Stimulated activated naive CD8-positive, alpha-beta T cell treated with anti-CD3 and anti-CD28 coated beads, Interleukin-15, Interleukin-2, amounts not matched to agents 100 ng/mL and 50 ng/mL, for 24 hours (primary cell): ENCODE data around the gene VSIG10L2.

ENCODE experiments used
- H3K27ac Mint-ChIP-seq: one replicate; pipeline ENCODE4 v1.8.0; 2021; ENCODE audit warnings: mild to moderate bottlenecking, mixed read lengths
- H3K27me3 Mint-ChIP-seq: one replicate; pipeline ENCODE4 v1.8.0; 2021; ENCODE audit warnings: mixed read lengths
- H3K36me3 Mint-ChIP-seq: one replicate; pipeline ENCODE4 v1.8.0; 2021; ENCODE audit warnings: low read depth, mixed read lengths
- H3K4me1 Mint-ChIP-seq: one replicate; pipeline ENCODE4 v1.8.0; 2021; ENCODE audit warnings: low read depth, mixed read lengths
- H3K4me3 Mint-ChIP-seq: one replicate; pipeline ENCODE4 v1.8.0; 2021; ENCODE audit warnings: mild to moderate bottlenecking, mixed read lengths
- H3K9me3 Mint-ChIP-seq: one replicate; pipeline ENCODE4 v1.8.0; 2021; ENCODE audit warnings: mixed read lengths

The VSIG10L2 gene

GRCh38 chr11:125987066-125987641, 41.3 kb downstream of the VSIG10L2 start:
- Mint-ChIP-seq H3K4me3 (no peak overlapping the region), H3K27me3 (no peaks in the 10 kb centered on the region), H3K4me1 (no peaks in the 10 kb centered on the region), H3K36me3 (no peaks in the 10 kb centered on the region), H3K9me3 (no peaks in the 10 kb centered on the region), H3K27ac (no peak overlapping the region)

GRCh38 chr11:125990244-125990643, 44.4 kb downstream of the VSIG10L2 start:
- Mint-ChIP-seq H3K27me3 (peaks cover 3% of the 10 kb centered on the region), H3K4me1 (peaks cover 3% of the 10 kb centered on the region), H3K27ac (no peak overlapping the region), H3K9me3 (no peaks in the 10 kb centered on the region), H3K36me3 (no peaks in the 10 kb centered on the region), H3K4me3 (no peak overlapping the region)

- peaks cover 3% of the 10 kb centered on the region for H3K27me3 Mint-ChIP-seq
- H3K36me3 Mint-ChIP-seq: no peaks in the 10 kb centered on the region
- H3K9me3 Mint-ChIP-seq: no peaks in the 10 kb centered on the region
- no peak overlapping the region for H3K4me3 Mint-ChIP-seq
- H3K27ac Mint-ChIP-seq: peak overlapping the region; percentile 12
- H3K4me1 Mint-ChIP-seq: peaks cover 9% of the 10 kb centered on the region
Measured at GRCh38 chr11:125992893-125993292, 47.0 kb downstream of the VSIG10L2 start.

- peaks cover 9% of the 10 kb centered on the region for H3K4me1 Mint-ChIP-seq
- H3K4me3 Mint-ChIP-seq: no peak overlapping the region
- no peaks in the 10 kb centered on the region for H3K36me3 Mint-ChIP-seq
- H3K9me3 Mint-ChIP-seq: no peaks in the 10 kb centered on the region
- no peak overlapping the region for H3K27ac Mint-ChIP-seq
- peaks cover 3% of the 10 kb centered on the region for H3K27me3 Mint-ChIP-seq
Measured at GRCh38 chr11:125994509-125994908, 48.7 kb downstream of the VSIG10L2 start.

- H3K36me3 Mint-ChIP-seq: no peaks in the 10 kb centered on the region
- peaks cover 3% of the 10 kb centered on the region for H3K27me3 Mint-ChIP-seq
- no peaks in the 10 kb centered on the region for H3K9me3 Mint-ChIP-seq
- H3K4me1 Mint-ChIP-seq: peaks cover 9% of the 10 kb centered on the region
- H3K4me3 Mint-ChIP-seq: no peak overlapping the region
- H3K27ac Mint-ChIP-seq: no peak overlapping the region
Measured at GRCh38 chr11:125995313-125995712, 49.5 kb downstream of the VSIG10L2 start.

GRCh38 chr11:125998267-125998666, 52.4 kb downstream of the VSIG10L2 start:
- H3K27me3 Mint-ChIP-seq: no peaks in the 10 kb centered on the region
- H3K9me3 Mint-ChIP-seq: no peaks in the 10 kb centered on the region
- no peaks in the 10 kb centered on the region for H3K36me3 Mint-ChIP-seq
- no peak overlapping the region for H3K27ac Mint-ChIP-seq
- H3K4me1 Mint-ChIP-seq: peaks cover 9% of the 10 kb centered on the region
- H3K4me3 Mint-ChIP-seq: no peak overlapping the region

GRCh38 chr11:125999234-125999880, 53.5 kb downstream of the VSIG10L2 start:
- H3K9me3 Mint-ChIP-seq: no peaks in the 10 kb centered on the region
- H3K27ac Mint-ChIP-seq: no peak overlapping the region
- H3K36me3 Mint-ChIP-seq: no peaks in the 10 kb centered on the region
- H3K27me3 Mint-ChIP-seq: no peaks in the 10 kb centered on the region
- H3K4me1 Mint-ChIP-seq: peaks cover 9% of the 10 kb centered on the region
- no peak overlapping the region for H3K4me3 Mint-ChIP-seq

- Mint-ChIP-seq H3K27ac (no peak overlapping the region), H3K27me3 (no peaks in the 10 kb centered on the region), H3K4me1 (no peaks in the 10 kb centered on the region), H3K9me3 (no peaks in the 10 kb centered on the region), H3K36me3 (no peaks in the 10 kb centered on the region), H3K4me3 (no peak overlapping the region)
Measured at GRCh38 chr11:126002181-126002580, 56.3 kb downstream of the VSIG10L2 start.
